ENCODE measurements around the gene GAS2L3. TPM values are rescaled to one million over a fixed set of nuclear protein-coding genes. Genes with fewer than 3 reads are reported as not detected.

The GAS2L3 gene
- total RNA-seq, 1 donor from 2014 or later = 55.1 TPM

DNA sequence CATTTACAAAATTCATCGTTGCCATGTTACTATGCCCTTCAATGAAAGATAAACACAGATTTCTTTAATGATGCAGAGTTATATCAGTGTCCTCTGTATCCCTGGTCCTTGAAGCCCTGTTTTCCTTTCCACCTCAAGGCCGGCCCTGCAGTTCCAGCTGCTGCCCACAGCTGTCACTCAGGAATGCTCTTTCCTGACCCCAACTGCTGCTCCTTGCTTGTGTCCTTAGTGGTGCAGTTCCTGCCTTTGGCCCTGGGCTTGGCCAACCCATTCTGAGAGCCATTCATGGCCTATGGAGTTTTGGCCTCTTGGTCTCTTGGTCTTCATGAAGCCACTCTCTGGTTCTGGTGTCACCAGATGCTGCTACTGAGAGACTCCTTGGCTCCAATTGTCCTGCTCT is 93.1 kb downstream of the GAS2L3 start:
- TF ChIP-seq, protein P1, sequence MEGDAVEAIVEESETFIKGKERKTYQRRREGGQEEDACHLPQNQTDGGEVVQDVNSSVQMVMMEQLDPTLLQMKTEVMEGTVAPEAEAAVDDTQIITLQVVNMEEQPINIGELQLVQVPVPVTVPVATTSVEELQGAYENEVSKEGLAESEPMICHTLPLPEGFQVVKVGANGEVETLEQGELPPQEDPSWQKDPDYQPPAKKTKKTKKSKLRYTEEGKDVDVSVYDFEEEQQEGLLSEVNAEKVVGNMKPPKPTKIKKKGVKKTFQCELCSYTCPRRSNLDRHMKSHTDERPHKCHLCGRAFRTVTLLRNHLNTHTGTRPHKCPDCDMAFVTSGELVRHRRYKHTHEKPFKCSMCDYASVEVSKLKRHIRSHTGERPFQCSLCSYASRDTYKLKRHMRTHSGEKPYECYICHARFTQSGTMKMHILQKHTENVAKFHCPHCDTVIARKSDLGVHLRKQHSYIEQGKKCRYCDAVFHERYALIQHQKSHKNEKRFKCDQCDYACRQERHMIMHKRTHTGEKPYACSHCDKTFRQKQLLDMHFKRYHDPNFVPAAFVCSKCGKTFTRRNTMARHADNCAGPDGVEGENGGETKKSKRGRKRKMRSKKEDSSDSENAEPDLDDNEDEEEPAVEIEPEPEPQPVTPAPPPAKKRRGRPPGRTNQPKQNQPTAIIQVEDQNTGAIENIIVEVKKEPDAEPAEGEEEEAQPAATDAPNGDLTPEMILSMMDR (IDR thresholded peaks at IDR 0.05; ENCODE audit: unreplicated experiment) = no peak
- H3K4me3 Mint-ChIP-seq (ENCODE audit: low read depth) = no peak overlapping the region
- H3K4me1 Mint-ChIP-seq (ENCODE audit: low read depth) = peaks cover 2% of the 10 kb centered on the region
- H3K27ac Mint-ChIP-seq = no peak overlapping the region
- peaks cover 3% of the 10 kb centered on the region for H3K27me3 Mint-ChIP-seq
- no peaks in the 10 kb centered on the region for H3K36me3 Mint-ChIP-seq (ENCODE audit: insufficient read depth)
- no peak for DNase-seq (ENCODE audit: low spot score, unreplicated experiment)
- no peaks in the 10 kb centered on the region for H3K9me3 Mint-ChIP-seq (ENCODE audit: low read depth)

- no peak overlapping the region for H3K4me3 Mint-ChIP-seq (ENCODE audit: low read depth)
These were observed 95.6 kb downstream of the GAS2L3 start for GRCh38 chr12:100668945-100669536.

DNA sequence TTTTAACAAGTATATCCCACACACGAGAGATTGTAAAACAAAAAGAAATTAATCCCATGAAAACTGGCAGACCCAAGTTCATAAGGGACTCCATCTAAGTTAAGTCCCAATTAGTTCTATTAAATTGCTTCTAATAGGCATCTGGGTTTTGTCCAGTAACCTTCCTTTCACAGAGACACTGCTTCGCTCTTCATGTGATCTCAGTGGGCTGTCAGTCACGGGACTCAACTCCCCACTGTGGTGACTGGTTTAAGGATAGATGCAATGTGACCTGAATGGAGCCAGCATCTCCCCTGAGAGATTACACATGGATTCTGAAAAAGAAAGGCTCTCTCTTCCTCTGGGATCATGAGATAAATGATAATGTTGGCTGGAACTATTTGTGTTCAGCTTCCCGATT is 96.4 kb downstream of the GAS2L3 start:
- TF ChIP-seq, protein P1 (IDR thresholded peaks at IDR 0.05; ENCODE audit: unreplicated experiment) = no peak
- no peaks in the 10 kb centered on the region for H3K36me3 Mint-ChIP-seq (ENCODE audit: insufficient read depth)
- no peak overlapping the region for H3K4me3 Mint-ChIP-seq (ENCODE audit: low read depth)
- no peak overlapping the region for H3K27ac Mint-ChIP-seq
- H3K27me3 Mint-ChIP-seq = peaks cover 3% of the 10 kb centered on the region
- peaks cover 6% of the 10 kb centered on the region for H3K4me1 Mint-ChIP-seq (ENCODE audit: low read depth)
- DNase-seq (ENCODE audit: low spot score, unreplicated experiment) = no peak
- H3K9me3 Mint-ChIP-seq (ENCODE audit: low read depth) = no peaks in the 10 kb centered on the region

More at GRCh38 chr12:100668945-100669536, 95.6 kb downstream of the GAS2L3 start:
- peaks cover 2% of the 10 kb centered on the region for H3K4me1 Mint-ChIP-seq (ENCODE audit: low read depth)
- H3K9me3 Mint-ChIP-seq (ENCODE audit: low read depth) = no peaks in the 10 kb centered on the region
- H3K36me3 Mint-ChIP-seq (ENCODE audit: insufficient read depth) = no peaks in the 10 kb centered on the region
- TF ChIP-seq, protein P1 (IDR thresholded peaks at IDR 0.05; ENCODE audit: unreplicated experiment) = peak; percentile 93
- no peak overlapping the region for H3K27ac Mint-ChIP-seq
- peaks cover 3% of the 10 kb centered on the region for H3K27me3 Mint-ChIP-seq
- DNase-seq (ENCODE audit: low spot score, unreplicated experiment) = peak; percentile 75

DNA sequence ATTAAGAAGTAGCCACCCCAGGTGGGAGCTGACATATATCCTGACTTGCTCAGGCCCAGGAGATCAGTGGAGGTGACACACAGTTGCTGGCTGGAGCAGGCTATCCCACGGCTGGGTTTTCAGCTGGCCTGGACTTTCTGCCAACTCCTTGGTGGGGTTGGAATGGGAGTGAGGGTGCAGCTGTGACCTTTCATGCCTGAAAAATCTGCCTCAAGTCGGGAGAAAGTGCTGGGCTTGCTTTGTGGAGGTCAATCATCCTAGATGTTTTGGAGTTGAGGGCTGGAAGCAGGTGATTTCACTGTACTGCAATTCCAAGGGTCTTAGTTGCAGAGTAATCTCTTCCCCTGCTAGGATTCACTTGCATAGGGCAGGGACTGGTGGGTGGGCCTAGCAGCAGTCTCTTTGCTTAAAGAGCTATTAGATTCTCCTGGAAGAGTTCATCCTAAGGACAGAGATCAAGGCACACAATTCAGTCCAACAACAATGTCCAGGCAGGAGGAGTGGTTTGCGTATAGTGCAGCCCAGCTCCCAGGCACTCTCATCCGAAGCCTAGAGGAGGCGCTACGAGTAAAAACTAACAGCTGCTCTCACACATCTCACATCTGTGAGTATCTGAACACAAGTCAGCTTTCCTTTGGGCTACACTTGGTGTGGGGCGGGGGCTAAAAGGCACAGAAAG is 98.1 kb downstream of the GAS2L3 start:
- no peak for DNase-seq (ENCODE audit: low spot score, unreplicated experiment)
- Mint-ChIP-seq H3K27me3 (peaks cover 3% of the 10 kb centered on the region), H3K4me3 (ENCODE audit: low read depth) (no peak overlapping the region), H3K4me1 (ENCODE audit: low read depth) (peaks cover 6% of the 10 kb centered on the region), H3K9me3 (ENCODE audit: low read depth) (no peaks in the 10 kb centered on the region), H3K36me3 (ENCODE audit: insufficient read depth) (no peaks in the 10 kb centered on the region), H3K27ac (no peak overlapping the region)
- TF ChIP-seq, protein P1 (IDR thresholded peaks at IDR 0.05; ENCODE audit: unreplicated experiment) = no peak

DNA sequence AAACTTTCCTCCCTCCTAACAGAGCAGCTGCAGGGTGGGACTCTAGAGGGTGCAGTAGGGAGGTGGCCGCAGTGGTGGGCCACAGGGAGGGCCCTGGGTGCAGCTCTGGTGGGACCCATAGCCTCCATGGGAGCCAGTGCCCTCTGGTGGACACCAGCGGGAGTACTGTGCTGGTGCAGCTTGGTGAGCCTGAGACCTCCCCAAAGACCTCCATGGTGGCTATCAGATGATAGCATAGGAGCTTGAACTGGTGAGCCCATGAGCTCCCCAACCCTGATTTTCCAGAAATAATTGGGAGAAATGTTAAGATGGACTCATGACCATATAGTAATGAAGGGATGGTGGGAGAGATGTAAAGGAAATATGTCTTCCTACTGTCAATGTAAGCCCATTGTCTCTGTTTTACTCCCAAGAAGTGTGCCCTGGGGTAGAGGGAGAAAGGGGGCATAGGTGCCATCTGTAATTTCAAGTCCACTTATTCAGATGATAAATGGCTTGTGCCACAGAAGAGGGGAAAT is 98.7 kb downstream of the GAS2L3 start:
- Mint-ChIP-seq H3K9me3 (ENCODE audit: low read depth) (no peaks in the 10 kb centered on the region), H3K36me3 (ENCODE audit: insufficient read depth) (no peaks in the 10 kb centered on the region), H3K4me3 (ENCODE audit: low read depth) (no peak overlapping the region), H3K27me3 (peaks cover 5% of the 10 kb centered on the region), H3K27ac (no peak overlapping the region), H3K4me1 (ENCODE audit: low read depth) (peaks cover 6% of the 10 kb centered on the region)
- TF ChIP-seq, protein P1 (IDR thresholded peaks at IDR 0.05; ENCODE audit: unreplicated experiment) = peak; percentile 46
- no peak for DNase-seq (ENCODE audit: low spot score, unreplicated experiment)

Data from progenitor cell of endocrine pancreas (in vitro differentiated cells).